Activated T-cell treated with anti-CD3 and anti-CD28 coated beads, Interleukin-2, amount 50 U/mL, for 4 hours (primary cell): ENCODE data around the gene KAT2B. TPM values are rescaled to one million over a fixed set of nuclear protein-coding genes. Genes with fewer than 3 reads are reported as not detected.

ENCODE experiments used
- ATAC-seq, 2 donors: fragments of 200-7000 bp; cut with Tn5 transposase; one replicate each; pipeline ENCODE4 v1.10.0; 2021
- DNase-seq: peaks from one replicate; pipeline ENCODE4 v3.0.0-alpha.2; 2020
- H3K27me3 Mint-ChIP-seq: one replicate; pipeline ENCODE4 v1.8.0; 2021; ENCODE audit warnings: low read depth, mixed read lengths
- H3K36me3 Mint-ChIP-seq: one replicate; pipeline ENCODE4 v1.8.0; 2022; ENCODE audit warnings: mixed read lengths; ENCODE audit not compliant: insufficient read depth
- H3K4me1 Mint-ChIP-seq: one replicate; pipeline ENCODE4 v1.8.0; 2021; ENCODE audit warnings: low read depth, mixed read lengths
- H3K4me3 Mint-ChIP-seq: one replicate; pipeline ENCODE4 v1.8.0; 2021; ENCODE audit warnings: mild to moderate bottlenecking, moderate library complexity, mixed read lengths
- H3K9me3 Mint-ChIP-seq: one replicate; pipeline ENCODE4 v1.8.0; 2021; ENCODE audit warnings: mixed read lengths
- total RNA-seq, 3 donors: library from RNA; stranded (reverse); gene quantifications; one replicate each; pipeline ENCODE4 v1.2.1, GENCODE V29; 2021

The KAT2B gene
- total RNA-seq, 3 donors from 2014 or later = 11.5 to 28.0 (median 18.9) TPM

GRCh38 chr3:20185679-20186599, 145.7 kb downstream of the KAT2B start, which contains the start of gene SGO1:
Gene SGO1, minus strand, starts transcription at chr3:20186206. Its CDS starts 2,179 bp downstream, at chr3:20184027.
- Mint-ChIP-seq H3K27me3 (no peaks in the 10 kb centered on the region), H3K9me3 (no peaks in the 10 kb centered on the region), H3K4me3 (no peak within 1 kb of the TSS), H3K4me1 (no peaks in the 10 kb centered on the region), H3K36me3 (no peaks in the 10 kb centered on the region)
- ATAC-seq (peak; percentile 94 to 96), DNase-seq (peak; percentile 100)

GRCh38 chr3:20186600-20187004, 146.4 kb downstream of the KAT2B start:
- Mint-ChIP-seq H3K9me3 (no peaks in the 10 kb centered on the region), H3K27me3 (no peaks in the 10 kb centered on the region), H3K4me3 (no peak overlapping the region), H3K36me3 (no peaks in the 10 kb centered on the region), H3K4me1 (no peaks in the 10 kb centered on the region)
- ATAC-seq (no peak), DNase-seq (no peak)

GRCh38 chr3:20190991-20191390, 150.7 kb downstream of the KAT2B start:
- H3K9me3 Mint-ChIP-seq = no peaks in the 10 kb centered on the region
- H3K4me3 Mint-ChIP-seq = no peak overlapping the region
- H3K27me3 Mint-ChIP-seq = no peaks in the 10 kb centered on the region
- ATAC-seq = no peak
- no peaks in the 10 kb centered on the region for H3K4me1 Mint-ChIP-seq
- no peaks in the 10 kb centered on the region for H3K36me3 Mint-ChIP-seq
- DNase-seq = no peak

- peaks cover 1% of the 10 kb centered on the region for H3K36me3 Mint-ChIP-seq
Observed at GRCh38 chr3:20194793-20195460, 154.7 kb downstream of the KAT2B start.

GRCh38 chr3:20197775-20198174, 157.5 kb downstream of the KAT2B start:
- Mint-ChIP-seq H3K27me3 (no peaks in the 10 kb centered on the region), H3K4me3 (no peak overlapping the region), H3K36me3 (peaks cover 1% of the 10 kb centered on the region), H3K9me3 (no peaks in the 10 kb centered on the region), H3K4me1 (peaks cover 7% of the 10 kb centered on the region)
- no peak for ATAC-seq
- DNase-seq = no peak

More at GRCh38 chr3:20194793-20195460, 154.7 kb downstream of the KAT2B start:
- Mint-ChIP-seq H3K27me3 (no peaks in the 10 kb centered on the region), H3K4me3 (no peak overlapping the region), H3K4me1 (peaks cover 7% of the 10 kb centered on the region), H3K9me3 (no peaks in the 10 kb centered on the region)
- no peak for DNase-seq
- ATAC-seq = no peak

- ATAC-seq (no peak), DNase-seq (no peak)
- peaks cover 6% of the 10 kb centered on the region for H3K36me3 Mint-ChIP-seq
- H3K9me3 Mint-ChIP-seq = peaks cover 7% of the 10 kb centered on the region
- H3K4me1 Mint-ChIP-seq = peaks cover 7% of the 10 kb centered on the region
- no peaks in the 10 kb centered on the region for H3K27me3 Mint-ChIP-seq
- no peak overlapping the region for H3K4me3 Mint-ChIP-seq
Observed at GRCh38 chr3:20201143-20201542, 160.9 kb downstream of the KAT2B start.

Other genes starting within 250 kb of the KAT2B start
- gene EFHB, start 106.2 kb upstream of the KAT2B start, total RNA-seq = under 1 TPM in 2 of 3 donors, not detected in 1; 0.63 to 0.71 TPM
- 10 to 100 TPM; 51.2 to 58.3 (median 55.3) TPM for gene RAB5A, start 93.3 kb upstream of the KAT2B start, total RNA-seq
- gene PP2D1, start 28.2 kb upstream of the KAT2B start, total RNA-seq = not detected
- 1 to 10 TPM; 6.5 to 9.2 (median 7.7) TPM for gene SGO1, start 145.8 kb downstream of the KAT2B start, total RNA-seq